ENCODE results near the gene TNS2.

Gene TNS2

DNA sequence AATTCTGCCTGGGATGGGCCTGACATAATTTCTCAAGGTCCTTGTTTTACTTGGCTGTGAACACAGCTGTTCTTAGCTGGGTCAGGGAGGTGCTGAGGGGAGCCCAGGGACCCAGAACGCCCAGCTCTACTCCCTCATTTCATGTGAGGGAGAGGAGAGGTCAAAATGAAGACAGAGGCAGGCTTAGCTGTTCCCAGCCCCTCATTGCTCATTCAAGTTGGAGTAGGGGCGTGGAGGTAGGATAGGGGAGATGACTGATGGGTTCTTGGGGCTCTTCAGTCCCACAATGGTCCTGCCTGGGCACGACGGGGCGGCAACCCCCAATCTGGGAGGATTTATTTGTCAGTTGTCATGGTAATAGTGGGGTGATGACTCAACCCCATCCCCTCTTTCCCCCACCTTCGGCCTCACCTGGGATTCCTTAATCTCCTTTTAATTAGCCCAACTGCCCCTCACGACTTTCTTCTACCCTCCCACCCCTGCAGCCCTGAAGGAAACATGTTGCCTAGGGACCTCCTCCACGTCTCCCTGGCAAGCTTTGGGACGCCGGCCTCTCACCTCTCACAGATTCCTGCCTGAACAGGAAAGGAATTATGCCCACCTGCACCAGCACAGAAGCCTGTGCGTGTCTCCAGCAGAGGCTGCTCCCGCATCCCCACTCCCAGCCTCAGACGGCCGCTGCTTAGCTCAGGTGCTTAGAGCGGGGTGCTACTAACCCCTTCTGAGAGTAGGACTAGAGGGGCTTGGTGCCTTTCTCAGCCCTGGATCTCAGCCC lies 19.1 kb downstream of the TNS2 start:
- no peak for FAIRE-seq

DNA sequence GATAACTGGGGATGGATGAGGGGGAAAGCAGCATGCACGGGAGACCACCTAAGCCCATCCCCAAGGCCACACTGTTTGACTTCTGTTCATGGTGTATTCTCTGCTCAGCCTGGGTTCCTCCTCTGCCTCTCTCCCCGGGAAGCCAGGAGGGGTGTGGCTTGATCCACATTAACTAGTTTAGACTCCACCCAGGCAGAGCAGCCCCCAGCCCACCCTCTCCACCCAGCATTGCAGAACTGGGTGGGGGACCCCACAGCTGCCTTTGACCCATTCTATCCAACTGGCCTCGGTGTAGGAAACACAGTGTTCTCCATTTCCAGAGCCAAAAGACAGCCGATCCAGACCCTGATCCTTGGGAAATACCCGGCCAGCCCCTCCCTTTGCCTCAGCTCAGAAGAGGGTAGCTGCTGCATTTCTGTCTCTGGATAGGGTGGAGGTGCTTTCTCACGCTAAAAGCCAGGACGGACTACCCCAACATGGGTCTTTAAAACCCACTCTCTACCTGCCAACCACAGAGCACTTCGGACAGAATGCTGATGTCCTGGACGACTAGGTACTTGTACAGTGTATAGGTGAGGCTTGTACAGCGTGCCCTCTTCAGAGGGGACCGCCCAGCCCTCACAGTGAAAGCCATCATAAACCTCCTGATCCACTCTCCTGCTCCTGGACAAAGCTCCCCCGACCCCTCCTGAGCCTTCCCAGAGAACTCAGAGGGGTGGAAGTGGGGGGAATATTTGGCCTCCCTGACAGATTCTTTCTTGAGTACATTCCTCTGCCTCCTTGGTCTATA lies 20.0 kb downstream of the TNS2 start:
- FAIRE-seq = no peak

DNA sequence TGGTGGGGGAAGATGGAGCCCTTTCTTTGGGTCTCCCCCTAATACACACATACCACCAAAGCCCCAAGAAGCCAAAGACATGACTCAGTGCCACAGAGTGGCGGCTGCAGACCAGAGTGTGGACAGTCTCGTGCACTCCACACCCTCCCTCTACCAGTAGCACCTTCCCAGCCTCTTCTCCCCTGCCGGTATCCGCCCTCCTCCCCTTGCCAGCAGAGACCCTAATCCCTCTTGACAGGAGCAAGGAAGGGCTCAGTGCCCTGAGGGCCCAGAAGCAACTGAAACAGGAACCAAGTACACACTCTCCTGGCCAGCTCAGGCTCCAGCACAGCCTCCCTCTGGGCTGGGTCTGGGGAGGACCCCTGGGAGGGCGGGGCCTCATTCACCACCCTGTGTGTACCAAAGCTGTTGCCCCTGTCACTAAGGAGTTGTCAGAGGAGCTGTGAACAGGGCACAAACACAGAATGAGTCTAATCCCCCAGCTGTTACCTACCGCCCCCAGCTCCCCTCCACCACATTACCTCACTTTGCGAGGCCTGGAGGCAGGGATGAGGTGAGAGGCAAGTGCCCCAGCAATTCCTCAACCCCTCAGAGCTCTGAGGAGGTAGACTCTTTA lies 21.1 kb downstream of the TNS2 start:
- no peak for FAIRE-seq

DNA sequence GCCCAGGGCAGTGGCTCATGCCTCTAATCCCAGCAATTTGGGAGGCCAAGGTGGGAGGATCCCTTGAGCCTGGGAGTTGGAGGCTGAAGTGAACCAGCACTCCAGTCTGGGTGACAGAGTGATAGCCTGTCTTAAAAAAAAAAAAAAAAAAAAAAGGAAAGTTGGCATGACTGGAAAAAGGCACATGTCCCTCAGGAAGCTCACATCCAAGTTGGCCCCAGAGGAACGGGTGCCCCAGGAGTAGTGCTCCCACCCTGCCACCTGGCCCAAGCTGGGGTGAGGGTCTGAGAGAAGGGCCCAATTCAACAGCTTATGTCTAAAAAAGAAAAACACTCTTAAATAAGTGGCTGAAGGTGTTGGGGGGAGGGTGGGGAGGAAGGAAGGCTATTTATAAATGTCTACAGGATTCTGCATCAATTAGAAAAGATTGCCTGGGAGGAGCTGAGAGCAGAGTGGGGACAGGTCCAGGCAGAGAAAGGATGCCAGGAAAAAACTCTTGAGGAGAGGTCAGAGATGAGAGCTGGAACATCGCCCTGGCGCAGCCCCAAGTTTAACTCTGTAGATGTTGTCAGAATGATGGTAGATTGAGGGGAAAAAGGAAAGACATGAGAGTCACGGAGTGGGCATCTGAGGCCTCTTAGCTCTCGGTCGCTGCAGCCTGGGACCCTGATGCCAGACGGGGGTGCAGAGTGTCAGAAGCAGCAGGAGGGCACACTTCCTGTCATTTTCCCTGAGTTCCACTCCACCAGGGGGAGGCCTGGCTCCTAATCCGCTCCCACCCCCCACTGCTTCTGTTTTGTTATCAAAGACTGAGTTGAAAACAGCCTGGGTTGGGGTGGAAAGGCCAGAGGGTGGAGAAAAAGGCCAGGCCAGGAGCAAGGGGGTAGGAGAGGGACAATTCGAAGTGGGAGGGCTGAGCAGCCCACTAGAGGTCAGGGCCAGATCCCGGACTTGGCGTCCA lies 22.0 kb downstream of the TNS2 start:
- no peak for FAIRE-seq

DNA sequence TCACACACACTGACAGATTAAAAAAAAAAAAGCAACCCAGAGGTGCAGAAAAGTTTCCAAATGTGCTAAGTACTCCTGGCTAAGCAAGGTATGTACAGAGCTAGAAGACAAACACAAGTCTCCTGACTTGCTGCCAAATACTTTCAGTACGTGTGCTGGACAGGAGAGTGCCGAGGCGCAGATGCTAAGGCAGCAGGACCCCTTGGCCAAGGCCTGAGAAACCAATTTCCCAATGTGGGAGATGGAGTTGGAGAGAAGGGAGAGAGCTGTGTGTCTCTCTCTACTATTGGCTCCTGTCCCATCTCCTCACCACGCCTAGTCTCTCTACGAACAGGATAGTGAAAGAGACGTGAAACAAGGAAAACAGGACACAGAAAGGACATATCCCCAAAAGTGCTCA lies 24.0 kb downstream of the TNS2 start:
- FAIRE-seq = no peak

- FAIRE-seq = no peak
Observed at GRCh38 chr12:53074283-53074998, 24.6 kb downstream of the TNS2 start.

DNA sequence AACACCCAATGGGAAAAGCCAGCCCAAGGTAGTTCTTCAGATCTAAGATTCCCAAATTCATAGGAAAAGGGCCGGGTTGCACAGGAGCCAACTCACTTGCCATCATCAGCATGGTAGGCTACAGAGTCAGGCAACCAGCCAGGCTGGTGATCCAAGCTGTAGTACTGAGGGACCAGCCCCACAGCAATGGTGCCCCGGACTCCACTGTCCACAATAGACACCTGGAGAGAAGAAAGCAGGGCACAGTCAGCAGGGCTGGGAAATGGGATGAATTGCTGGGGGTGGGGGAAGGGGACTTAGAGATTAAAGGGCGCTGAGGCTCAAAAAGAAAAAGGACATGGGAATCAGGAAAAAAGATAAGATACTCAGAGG lies 25.1 kb downstream of the TNS2 start:
- FAIRE-seq = no peak

DNA sequence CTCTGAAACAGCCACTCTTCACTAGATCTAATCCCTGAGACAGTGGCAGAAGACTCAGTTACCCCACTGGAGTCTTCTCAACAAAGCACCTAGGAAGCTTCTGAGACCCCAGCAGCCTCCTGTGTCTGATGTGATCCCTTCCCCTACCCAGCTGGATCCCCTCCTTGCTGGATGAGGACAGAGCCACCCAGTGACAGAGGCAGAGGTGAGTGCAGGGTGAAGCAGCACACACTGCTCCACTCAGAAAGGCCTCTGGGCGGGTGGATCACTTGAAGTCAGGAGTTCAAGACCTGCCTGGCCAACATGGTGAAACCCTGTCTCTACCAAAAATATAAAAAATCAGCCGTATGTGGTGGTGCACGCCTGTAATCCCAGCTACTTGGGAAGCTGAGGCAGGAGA lies 26.6 kb downstream of the TNS2 start:
- FAIRE-seq = no peak

DNA sequence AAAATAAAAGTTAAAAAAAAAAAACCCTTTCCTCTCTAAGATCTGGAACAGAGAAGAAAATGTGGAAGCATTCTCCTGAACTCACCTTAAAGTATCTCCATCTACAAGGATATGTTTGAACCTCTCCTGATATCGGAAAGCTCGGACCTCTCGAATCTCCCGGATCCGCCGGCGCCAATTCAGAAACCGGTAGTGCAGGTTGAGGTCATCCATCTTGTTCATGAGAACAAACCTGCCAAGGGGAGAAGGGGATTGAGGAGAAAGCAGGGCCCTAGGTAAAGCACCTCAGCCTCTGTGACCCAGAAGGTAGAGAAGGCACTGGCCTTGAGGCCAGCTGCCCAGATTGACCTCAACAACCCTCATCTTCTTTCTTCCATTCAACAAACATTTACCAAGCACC lies 27.2 kb downstream of the TNS2 start:
- no peak for FAIRE-seq

- FAIRE-seq = no peak
Observed at GRCh38 chr12:53078425-53079225, 28.8 kb downstream of the TNS2 start.

GRCh38 chr12:53079226-53080117 lies 29.6 kb downstream of the TNS2 start, which contains the start of gene SPRYD3:
TSS of gene SPRYD3 (minus strand) at chr12:53079390. CDS start at chr12:53079333, 57 bp downstream.
- FAIRE-seq = no peak

DNA sequence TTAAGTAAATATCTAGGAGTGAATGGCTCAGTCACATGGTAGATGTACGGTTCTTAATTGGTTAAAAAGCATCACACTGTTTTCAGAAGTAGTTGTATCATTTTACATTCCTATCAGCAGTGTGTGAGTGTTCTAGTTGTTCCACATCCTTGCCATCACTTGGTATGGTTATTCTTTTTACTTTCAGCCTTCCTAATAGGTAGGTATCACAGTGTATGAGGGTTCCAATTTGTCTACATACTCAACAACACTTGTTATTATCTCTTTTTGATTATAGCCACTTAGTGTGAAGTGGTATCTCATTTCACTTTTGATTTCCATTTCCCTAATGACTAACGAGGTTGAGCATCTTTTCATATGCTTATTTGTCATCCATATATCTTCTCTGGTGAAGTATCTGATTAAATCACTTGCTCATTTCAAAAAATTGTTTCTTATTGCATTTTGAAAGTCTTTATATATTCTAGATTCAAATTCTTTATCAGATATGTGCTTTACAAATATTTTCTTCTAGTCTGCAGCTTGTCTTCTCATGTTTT lies 32.8 kb downstream of the TNS2 start:
- no peak for FAIRE-seq

DNA sequence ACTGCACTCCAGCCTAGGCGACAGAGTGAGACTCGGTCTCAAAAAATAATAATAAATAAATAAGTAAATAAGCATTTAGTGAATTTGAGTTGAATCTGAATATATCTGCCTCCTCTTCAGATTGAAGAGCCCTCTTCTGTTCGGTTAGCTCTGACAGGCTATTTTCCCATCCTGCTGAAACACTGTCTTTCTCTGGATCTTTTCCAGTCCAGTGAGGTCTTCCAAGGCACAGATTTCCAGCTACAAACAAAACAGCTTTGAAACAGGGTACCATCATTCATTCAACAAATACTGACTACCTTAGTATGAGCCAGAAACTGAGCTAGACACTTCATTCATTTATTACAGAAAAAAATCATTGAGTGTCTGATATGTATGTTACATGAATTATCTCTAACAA lies 36.5 kb downstream of the TNS2 start:
- no peak for FAIRE-seq

- no peak for FAIRE-seq
Observed at GRCh38 chr12:53090105-53090504, 40.2 kb downstream of the TNS2 start.

GRCh38 chr12:53090554-53090953 lies 40.7 kb downstream of the TNS2 start:
- no peak for FAIRE-seq

GRCh38 chr12:53091756-53092155 lies 41.9 kb downstream of the TNS2 start:
- no peak for FAIRE-seq

DNA sequence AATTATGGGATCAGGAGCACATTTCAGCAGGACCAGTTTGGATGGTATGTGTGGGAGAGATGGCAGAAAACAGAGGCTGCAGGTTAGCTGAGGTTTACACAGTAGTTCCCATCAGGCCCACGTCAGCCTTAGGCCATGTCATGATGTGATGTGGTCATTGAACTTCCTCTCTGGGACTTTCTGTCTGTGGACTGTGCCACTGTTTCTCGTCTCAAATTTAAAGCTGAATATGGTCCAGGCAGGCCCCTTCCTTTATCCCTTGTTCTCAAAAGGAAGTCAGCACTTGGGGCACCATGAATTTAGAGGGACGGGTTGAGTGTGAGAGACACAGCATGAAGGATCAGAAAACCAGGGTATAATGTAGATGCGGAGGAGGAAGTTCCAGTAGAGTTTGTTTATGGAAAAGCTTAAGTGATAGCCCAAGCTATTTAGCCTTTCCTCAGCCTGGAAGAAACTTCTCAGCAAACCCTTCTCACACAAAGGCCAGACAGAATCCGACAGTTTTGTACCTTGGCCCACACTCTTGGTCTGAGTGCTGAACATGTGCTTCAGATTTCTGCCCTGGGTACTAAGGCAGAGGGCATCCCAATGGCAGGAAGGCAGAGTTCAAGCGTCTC lies 44.0 kb downstream of the TNS2 start:
- no peak for FAIRE-seq

GRCh38 chr12:53094394-53094787 lies 44.5 kb downstream of the TNS2 start:
- FAIRE-seq = no peak
